GM12878 (cell line): ENCODE results near the gene RO60. TPM values are rescaled to one million over a fixed set of nuclear protein-coding genes. Genes with fewer than 3 reads are reported as not detected.

Experiments used
- ATAC-seq: fragments of 200-7000 bp; cut with Tn5 transposase; 3 replicates; pipeline ENCODE4 v1.9.1; 2020; ENCODE audit warnings: mild to moderate bottlenecking, moderate library complexity
- BruUV-seq: library from RNA; stranded (reverse); fragments of 400-500 nt; replicated peaks from 2 replicates; lab custom pipeline; 2021; lab: Mats Ljungman, UMichigan
- CTCF ChIA-PET: fragments of 300-600 bp; sonication (Branson Sonifier 250); formaldehyde crosslinking; extraction: SDS; loops from one replicate; lab custom pipeline; 2021; ENCODE audit warnings: inconsistent platforms; lab: Yijun Ruan, JAX
- POLR2A ChIA-PET: fragments of 350-600 bp; formaldehyde crosslinking; extraction: SDS; loops from one replicate; lab custom pipeline; 2021; ENCODE audit warnings: inconsistent platforms; lab: Charles Lee
- RAD21 ChIA-PET: fragments of 300-600 bp; sonication (Branson Sonifier 250); formaldehyde crosslinking; loops from one replicate; lab custom pipeline; 2023; ENCODE audit warnings: antibody characterized with exemption; ENCODE audit not compliant: unreplicated experiment; lab: Charles Lee
- SMC1A ChIA-PET: fragments of 300-600 bp; sonication (Branson Sonifier 250); formaldehyde crosslinking; loops from one replicate; lab custom pipeline; 2023; ENCODE audit not compliant: unreplicated experiment, uncharacterized antibody; lab: Charles Lee
- DNase-seq: peaks from one replicate; pipeline ENCODE4 v3.0.0-alpha.2; 2011; ENCODE audit warnings: low read depth, low spot score
- FAIRE-seq: peaks from 3 replicates; lab custom pipeline; 2011; peaks lifted over from hg19 to GRCh38; lab: Jason Lieb, UNC
- H2AFZ ChIP-seq: 2 replicates; pipeline ENCODE4 v1.6.0; 2011; ENCODE audit warnings: low read depth, low read length, control low read depth; ENCODE audit not compliant: control insufficient read depth
- H3K27ac ChIP-seq: 2 replicates; pipeline ENCODE4 v1.5.1; 2011; ENCODE audit warnings: control low read depth; ENCODE audit not compliant: control insufficient read depth, insufficient read depth
- H3K27me3 ChIP-seq, 2 experiments: replicated peaks in 1 of 2; 2 replicates each; pipeline versions ENCODE4 v1.6.0 to v1.6.1; 2011; ENCODE audit warnings: low read length in 1 of 2; ENCODE audit not compliant: control insufficient read depth in 2 of 2, insufficient read depth in 2 of 2
- H3K36me3 ChIP-seq, 2 experiments: 2 replicates each; pipeline ENCODE4 v1.5.1; 2011; ENCODE audit warnings: low read length in 1 of 2; ENCODE audit not compliant: control insufficient read depth in 2 of 2, insufficient read depth in 2 of 2
- H3K4me1 ChIP-seq: 2 replicates; pipeline ENCODE4 v1.6.1; 2011; ENCODE audit warnings: mild to moderate bottlenecking, low read length, moderate library complexity, mixed read lengths; ENCODE audit not compliant: control insufficient read depth, insufficient read depth
- H3K4me2 ChIP-seq: 2 replicates; pipeline ENCODE4 v1.6.0; 2011; ENCODE audit warnings: control low read depth; ENCODE audit not compliant: control insufficient read depth, insufficient read depth
- H3K4me3 ChIP-seq: fragments of 200-600 bp; sonication (generic); 2 replicates; pipeline ENCODE4 v1.5.1; 2016
- H3K79me2 ChIP-seq: 2 replicates; pipeline ENCODE4 v1.6.0; 2011; ENCODE audit warnings: low read length; ENCODE audit not compliant: control insufficient read depth, insufficient read depth
- H3K9ac ChIP-seq: 2 replicates; pipeline ENCODE4 v1.8.0; 2011; ENCODE audit warnings: low read length, control low read depth, mixed read lengths; ENCODE audit not compliant: control insufficient read depth, insufficient read depth
- H3K9me3 ChIP-seq: replicated peaks from 3 replicates; pipeline ENCODE4 v1.5.1; 2011; ENCODE audit warnings: mild to moderate bottlenecking, low read length; ENCODE audit not compliant: control insufficient read depth, insufficient read depth
- H4K20me1 ChIP-seq: 2 replicates; pipeline ENCODE4 v1.6.0; 2011; ENCODE audit not compliant: control insufficient read depth, insufficient read depth
- CHD1 ChIP-seq: IDR thresholded peaks from 2 replicates; pipeline ENCODE4 v1.6.1; 2012; ENCODE audit warnings: low read depth, low read length, improper control_type of control experiment
- MEF2B ChIP-seq: fragments of 450-650 bp; IDR thresholded peaks from 2 replicates; pipeline ENCODE4 v1.6.1; 2018; ENCODE audit warnings: mild to moderate bottlenecking, moderate library complexity; ENCODE audit not compliant: partially characterized antibody, poor library complexity, severe bottlenecking
- MTA3 ChIP-seq: IDR thresholded peaks from 2 replicates; pipeline ENCODE4 v1.6.1; 2012; ENCODE audit warnings: low read length, inconsistent platforms, borderline replicate concordance
- POLR2A ChIP-seq: IDR thresholded peaks from 2 replicates; pipeline ENCODE4 v1.6.1; 2011; ENCODE audit warnings: low read depth, mild to moderate bottlenecking, low read length
- RCOR1 ChIP-seq: conservative IDR thresholded peaks from 2 replicates; pipeline ENCODE4 v1.6.1; 2012; ENCODE audit warnings: low read depth, low read length, improper control_type of control experiment
- whole genome bisulfite sequencing: methylation state at CpG from one replicate; pipeline ENCODE4 v1.1.6; 2016; ENCODE audit warnings: low lambda C conversion rate; ENCODE audit not compliant: insufficient replicate concordance, insufficient coverage; ENCODE audit errors: missing lambda C conversion rate; 5-methylcytosine and 5-hydroxymethylcytosine counted together
- in situ Hi-C: fragments of 300-500 bp; cut with MboI; formaldehyde crosslinking; loops from 9 replicates; pipeline ENCODE4 v1.14.3; 2018; ENCODE audit warnings: mixed read lengths
- intact Hi-C: fragments of 100-400 bp; cut with micrococcal nuclease; formaldehyde crosslinking; loops from one replicate; pipeline ENCODE4 v1.14.2; 2022; ENCODE audit not compliant: unreplicated experiment
- polyA plus RNA-seq, 11 experiments: library from polyadenylated mRNA; depleted of rRNA in 4 of 11; unstranded in 6 of 11; stranded (reverse) in 5 of 11; fragments of >200 nt; fragmentation: Nextera tagmentation in 4 of 11; fragmentation: Illumina TruSeq in 1 of 11; extraction: Ambion mirVana in 4 of 11; extraction: Trizol in 1 of 11; gene quantifications; 1 replicate in 1 of 11; 2 replicates in 10 of 11; pipeline versions ENCODE4 v1.2.1 to v1.2.3, GENCODE V29; 2011 to 2016; ENCODE audit warnings: inconsistent platforms in 2 of 11, missing spikeins in 2 of 11, low read depth in 1 of 11
- total RNA-seq, 4 experiments: library from RNA; depleted of rRNA in 3 of 4; stranded (reverse); fragments of >200 nt in 3 of 4; fragmentation: Illumina TruSeq in 1 of 4; extraction: Trizol in 1 of 4; gene quantifications; 2 replicates each; pipeline versions ENCODE4 v1.2.1 to v1.2.3, GENCODE V29; 2013 to 2021
- TF ChIP-seq, protein P1 (sequence below): fragments of 450-650 bp; IDR thresholded peaks from 2 replicates; pipeline ENCODE4 v1.6.1; 2017; ENCODE audit warnings: mild to moderate bottlenecking
- TF ChIP-seq, protein P2 (sequence below): IDR thresholded peaks from 2 replicates; pipeline ENCODE4 v1.6.1; 2012; ENCODE audit warnings: low read length, inconsistent platforms
- TF ChIP-seq, protein P3 (sequence below): fragments of 450-650 bp; conservative IDR thresholded peaks from 2 replicates; pipeline ENCODE4 v1.6.1; 2017; ENCODE audit warnings: mild to moderate bottlenecking, moderate library complexity
- TF ChIP-seq, protein P4 (sequence below): fragments of 450-650 bp; IDR thresholded peaks from 2 replicates; pipeline ENCODE4 v1.6.1; 2016; ENCODE audit warnings: mild to moderate bottlenecking, moderate library complexity, borderline replicate concordance

Gene RO60
- total and polyA plus RNA-seq, 10 of the 15 experiments (the other 5 are each of a cell fraction or from before 2014, with no cell fraction given) = 21.1 to 143 (median 83.1) TPM

DNA sequence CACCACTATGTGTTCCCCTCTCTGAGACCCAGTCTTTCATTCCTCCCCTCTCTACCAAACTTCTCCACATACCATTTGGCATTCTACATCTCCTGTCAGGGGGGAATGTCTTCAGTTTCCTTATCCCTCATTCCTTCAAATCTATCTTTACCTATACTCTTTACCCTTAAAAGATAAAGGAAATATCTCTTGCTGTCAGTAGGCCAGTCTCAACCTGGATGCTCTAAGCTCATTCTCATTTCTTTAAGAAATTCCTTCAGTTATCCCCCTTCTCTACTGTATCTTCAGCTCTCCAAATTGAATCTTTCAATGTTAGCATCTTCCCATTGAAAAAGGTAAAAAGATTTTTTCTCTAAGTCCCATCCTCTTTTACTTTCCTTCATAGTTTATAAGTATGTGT, 6.5 kb downstream of the RO60 start (continued):
- TF ChIP-seq, protein P1, sequence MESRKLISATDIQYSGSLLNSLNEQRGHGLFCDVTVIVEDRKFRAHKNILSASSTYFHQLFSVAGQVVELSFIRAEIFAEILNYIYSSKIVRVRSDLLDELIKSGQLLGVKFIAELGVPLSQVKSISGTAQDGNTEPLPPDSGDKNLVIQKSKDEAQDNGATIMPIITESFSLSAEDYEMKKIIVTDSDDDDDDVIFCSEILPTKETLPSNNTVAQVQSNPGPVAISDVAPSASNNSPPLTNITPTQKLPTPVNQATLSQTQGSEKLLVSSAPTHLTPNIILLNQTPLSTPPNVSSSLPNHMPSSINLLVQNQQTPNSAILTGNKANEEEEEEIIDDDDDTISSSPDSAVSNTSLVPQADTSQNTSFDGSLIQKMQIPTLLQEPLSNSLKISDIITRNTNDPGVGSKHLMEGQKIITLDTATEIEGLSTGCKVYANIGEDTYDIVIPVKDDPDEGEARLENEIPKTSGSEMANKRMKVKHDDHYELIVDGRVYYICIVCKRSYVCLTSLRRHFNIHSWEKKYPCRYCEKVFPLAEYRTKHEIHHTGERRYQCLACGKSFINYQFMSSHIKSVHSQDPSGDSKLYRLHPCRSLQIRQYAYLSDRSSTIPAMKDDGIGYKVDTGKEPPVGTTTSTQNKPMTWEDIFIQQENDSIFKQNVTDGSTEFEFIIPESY = no peak
- TF ChIP-seq, all 136 proteins: peak for 0

DNA sequence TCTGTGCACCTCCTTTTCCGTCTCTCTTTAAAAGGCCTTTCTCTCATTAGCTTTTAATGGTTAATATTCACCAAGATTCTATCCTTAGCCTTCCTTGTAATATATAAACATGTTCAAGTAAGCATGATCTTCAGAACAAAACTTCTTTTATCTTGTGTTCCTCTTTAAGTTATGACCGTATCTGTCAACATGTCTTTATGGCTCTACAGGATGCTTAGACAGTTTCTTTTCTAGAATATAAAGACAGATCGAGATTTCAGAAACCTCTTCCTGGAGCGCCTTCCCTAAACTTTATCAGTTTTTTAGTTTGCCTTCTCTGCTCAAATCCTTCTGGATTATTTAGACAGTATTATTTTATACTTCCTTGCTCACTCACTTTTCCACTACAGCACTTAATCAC, 7.2 kb downstream of the RO60 start:
- ChIA-PET SMC1A (interaction anchor here (0.6 to 1.7 kb wide), 6 partner anchors 10 to 60 kb away, joined by 3 to 5 read pairs (median 3); no protein-coding TSS in a partner anchor), CTCF (interaction anchor here (0.6 to 2.8 kb wide), 6 partner anchors 8 to 592 kb away, joined by 3 to 15 read pairs (median 5); partner anchors contain the start of genes CDC73, RO60 and UCHL5), RAD21 (interaction anchor here (0.8 to 1.5 kb wide), 4 partner anchors 10 to 550 kb away, joined by 3 to 4 read pairs (median 4); no protein-coding TSS in a partner anchor), POLR2A (interaction anchor here (0.7 kb wide), 1 partner anchor 15 kb away, joined by 3 read pairs; no protein-coding TSS in a partner anchor)
- peaks cover 40% of the 10 kb centered on the region for H3K4me1 ChIP-seq
- ATAC-seq (peak; percentile 43), DNase-seq (no peak), FAIRE-seq (no peak)
- peaks cover 90% of the 10 kb centered on the region for H3K79me2 ChIP-seq
- peak overlapping the region; percentile 42 for H3K9ac ChIP-seq
- H3K4me2 ChIP-seq = peak overlapping the region; percentile 76
- TF ChIP-seq MTA3 = 0 out of 2 replicates have a peak, but pooled peaks have one; percentile 31
- TF ChIP-seq, protein P2, sequence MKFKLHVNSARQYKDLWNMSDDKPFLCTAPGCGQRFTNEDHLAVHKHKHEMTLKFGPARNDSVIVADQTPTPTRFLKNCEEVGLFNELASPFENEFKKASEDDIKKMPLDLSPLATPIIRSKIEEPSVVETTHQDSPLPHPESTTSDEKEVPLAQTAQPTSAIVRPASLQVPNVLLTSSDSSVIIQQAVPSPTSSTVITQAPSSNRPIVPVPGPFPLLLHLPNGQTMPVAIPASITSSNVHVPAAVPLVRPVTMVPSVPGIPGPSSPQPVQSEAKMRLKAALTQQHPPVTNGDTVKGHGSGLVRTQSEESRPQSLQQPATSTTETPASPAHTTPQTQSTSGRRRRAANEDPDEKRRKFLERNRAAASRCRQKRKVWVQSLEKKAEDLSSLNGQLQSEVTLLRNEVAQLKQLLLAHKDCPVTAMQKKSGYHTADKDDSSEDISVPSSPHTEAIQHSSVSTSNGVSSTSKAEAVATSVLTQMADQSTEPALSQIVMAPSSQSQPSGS = peak; percentile 32; the same call in 1 of the 2 replicates
- TF ChIP-seq, protein P3, sequence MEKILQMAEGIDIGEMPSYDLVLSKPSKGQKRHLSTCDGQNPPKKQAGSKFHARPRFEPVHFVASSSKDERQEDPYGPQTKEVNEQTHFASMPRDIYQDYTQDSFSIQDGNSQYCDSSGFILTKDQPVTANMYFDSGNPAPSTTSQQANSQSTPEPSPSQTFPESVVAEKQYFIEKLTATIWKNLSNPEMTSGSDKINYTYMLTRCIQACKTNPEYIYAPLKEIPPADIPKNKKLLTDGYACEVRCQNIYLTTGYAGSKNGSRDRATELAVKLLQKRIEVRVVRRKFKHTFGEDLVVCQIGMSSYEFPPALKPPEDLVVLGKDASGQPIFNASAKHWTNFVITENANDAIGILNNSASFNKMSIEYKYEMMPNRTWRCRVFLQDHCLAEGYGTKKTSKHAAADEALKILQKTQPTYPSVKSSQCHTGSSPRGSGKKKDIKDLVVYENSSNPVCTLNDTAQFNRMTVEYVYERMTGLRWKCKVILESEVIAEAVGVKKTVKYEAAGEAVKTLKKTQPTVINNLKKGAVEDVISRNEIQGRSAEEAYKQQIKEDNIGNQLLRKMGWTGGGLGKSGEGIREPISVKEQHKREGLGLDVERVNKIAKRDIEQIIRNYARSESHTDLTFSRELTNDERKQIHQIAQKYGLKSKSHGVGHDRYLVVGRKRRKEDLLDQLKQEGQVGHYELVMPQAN = no peak
- no peak for TF ChIP-seq MEF2B
- no peak for TF ChIP-seq RCOR1
- TF ChIP-seq, protein P4, sequence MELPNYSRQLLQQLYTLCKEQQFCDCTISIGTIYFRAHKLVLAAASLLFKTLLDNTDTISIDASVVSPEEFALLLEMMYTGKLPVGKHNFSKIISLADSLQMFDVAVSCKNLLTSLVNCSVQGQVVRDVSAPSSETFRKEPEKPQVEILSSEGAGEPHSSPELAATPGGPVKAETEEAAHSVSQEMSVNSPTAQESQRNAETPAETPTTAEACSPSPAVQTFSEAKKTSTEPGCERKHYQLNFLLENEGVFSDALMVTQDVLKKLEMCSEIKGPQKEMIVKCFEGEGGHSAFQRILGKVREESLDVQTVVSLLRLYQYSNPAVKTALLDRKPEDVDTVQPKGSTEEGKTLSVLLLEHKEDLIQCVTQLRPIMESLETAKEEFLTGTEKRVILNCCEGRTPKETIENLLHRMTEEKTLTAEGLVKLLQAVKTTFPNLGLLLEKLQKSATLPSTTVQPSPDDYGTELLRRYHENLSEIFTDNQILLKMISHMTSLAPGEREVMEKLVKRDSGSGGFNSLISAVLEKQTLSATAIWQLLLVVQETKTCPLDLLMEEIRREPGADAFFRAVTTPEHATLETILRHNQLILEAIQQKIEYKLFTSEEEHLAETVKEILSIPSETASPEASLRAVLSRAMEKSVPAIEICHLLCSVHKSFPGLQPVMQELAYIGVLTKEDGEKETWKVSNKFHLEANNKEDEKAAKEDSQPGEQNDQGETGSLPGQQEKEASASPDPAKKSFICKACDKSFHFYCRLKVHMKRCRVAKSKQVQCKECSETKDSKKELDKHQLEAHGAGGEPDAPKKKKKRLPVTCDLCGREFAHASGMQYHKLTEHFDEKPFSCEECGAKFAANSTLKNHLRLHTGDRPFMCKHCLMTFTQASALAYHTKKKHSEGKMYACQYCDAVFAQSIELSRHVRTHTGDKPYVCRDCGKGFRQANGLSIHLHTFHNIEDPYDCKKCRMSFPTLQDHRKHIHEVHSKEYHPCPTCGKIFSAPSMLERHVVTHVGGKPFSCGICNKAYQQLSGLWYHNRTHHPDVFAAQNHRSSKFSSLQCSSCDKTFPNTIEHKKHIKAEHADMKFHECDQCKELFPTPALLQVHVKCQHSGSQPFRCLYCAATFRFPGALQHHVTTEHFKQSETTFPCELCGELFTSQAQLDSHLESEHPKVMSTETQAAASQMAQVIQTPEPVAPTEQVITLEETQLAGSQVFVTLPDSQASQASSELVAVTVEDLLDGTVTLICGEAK = peak; percentile 24; the same call in 1 of the 2 replicates
- no peak for TF ChIP-seq CHD1
- TF ChIP-seq POLR2A = no peak
- no peaks in the 10 kb centered on the region for H3K27me3 ChIP-seq
- peak overlapping the region; percentile 9 for H2AFZ ChIP-seq
- no peaks in the 10 kb centered on the region for H4K20me1 ChIP-seq
- 1% methylated on average over 4 of the region's 4 CpGs for WGBS
- in situ Hi-C loops (no loop called here), intact Hi-C loops (loop anchor here (2.0 kb wide), 2 partner anchors 38 to 56 kb away; partner anchors contain the start of genes CDC73 and GLRX2)
- peak overlapping the region; percentile 44 for H3K4me3 ChIP-seq
- H3K27ac ChIP-seq = peak overlapping the region; percentile 78
- no peaks in the 10 kb centered on the region; the same call in 2 of the 3 replicates for H3K9me3 ChIP-seq
- BruUV-seq = no TSS peak
- H3K36me3 ChIP-seq = peaks cover 0 to 10% of the 10 kb centered on the region in 2 experiments; a peak in 2 of 4 replicates
